ENCODE data around the gene PLCG2. TPM values are rescaled to one million over a fixed set of nuclear protein-coding genes. Genes with fewer than 3 reads are reported as not detected.

The PLCG2 gene
- total RNA-seq, 1 donor from 2014 or later: 14.2 TPM

DNA sequence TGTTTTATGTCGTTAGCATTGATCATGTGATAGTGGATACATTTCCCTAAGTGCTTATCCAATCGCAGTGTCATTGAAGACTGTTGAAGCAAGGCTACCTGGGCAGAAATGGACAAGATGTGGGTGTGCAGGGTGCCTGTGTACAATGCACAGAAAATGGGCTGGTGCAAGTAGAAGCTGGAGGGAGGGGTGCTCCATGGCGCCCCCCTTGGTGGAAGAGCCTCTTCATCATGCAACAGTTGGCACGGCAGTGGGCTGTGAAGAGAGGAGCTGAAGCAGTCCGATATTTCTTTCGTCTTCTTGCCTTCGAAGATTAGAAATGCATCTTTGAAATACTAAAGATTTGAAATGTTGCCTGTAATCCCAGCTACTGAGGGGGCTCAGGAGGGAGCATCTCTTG is 100.5 kb downstream of the PLCG2 start:
- no peaks in the 10 kb centered on the region for H3K27me3 ChIP-seq
- H3K4me3 ChIP-seq: no peak overlapping the region
- no peak for DNase-seq (ENCODE audit: extremely low spot score in 2 of 2)
- no peaks in the 10 kb centered on the region for H3K9me3 ChIP-seq
- intact Hi-C loops (cut with DNase I): no loop called here
- no peak overlapping the region for H3K27ac ChIP-seq
- H3K4me1 ChIP-seq: no peaks in the 10 kb centered on the region
- H3K36me3 ChIP-seq: no peaks in the 10 kb centered on the region
- TF ChIP-seq POLR2A (IDR thresholded peaks at IDR 0.05): no peak
- TF ChIP-seq, protein P1, sequence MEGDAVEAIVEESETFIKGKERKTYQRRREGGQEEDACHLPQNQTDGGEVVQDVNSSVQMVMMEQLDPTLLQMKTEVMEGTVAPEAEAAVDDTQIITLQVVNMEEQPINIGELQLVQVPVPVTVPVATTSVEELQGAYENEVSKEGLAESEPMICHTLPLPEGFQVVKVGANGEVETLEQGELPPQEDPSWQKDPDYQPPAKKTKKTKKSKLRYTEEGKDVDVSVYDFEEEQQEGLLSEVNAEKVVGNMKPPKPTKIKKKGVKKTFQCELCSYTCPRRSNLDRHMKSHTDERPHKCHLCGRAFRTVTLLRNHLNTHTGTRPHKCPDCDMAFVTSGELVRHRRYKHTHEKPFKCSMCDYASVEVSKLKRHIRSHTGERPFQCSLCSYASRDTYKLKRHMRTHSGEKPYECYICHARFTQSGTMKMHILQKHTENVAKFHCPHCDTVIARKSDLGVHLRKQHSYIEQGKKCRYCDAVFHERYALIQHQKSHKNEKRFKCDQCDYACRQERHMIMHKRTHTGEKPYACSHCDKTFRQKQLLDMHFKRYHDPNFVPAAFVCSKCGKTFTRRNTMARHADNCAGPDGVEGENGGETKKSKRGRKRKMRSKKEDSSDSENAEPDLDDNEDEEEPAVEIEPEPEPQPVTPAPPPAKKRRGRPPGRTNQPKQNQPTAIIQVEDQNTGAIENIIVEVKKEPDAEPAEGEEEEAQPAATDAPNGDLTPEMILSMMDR (IDR thresholded peaks at IDR 0.05): no peak
- no peak for TF ChIP-seq POLR2AphosphoS5 (IDR thresholded peaks at IDR 0.05; ENCODE audit: insufficient read depth in 1 of 2, low read depth in 1 of 2)

DNA sequence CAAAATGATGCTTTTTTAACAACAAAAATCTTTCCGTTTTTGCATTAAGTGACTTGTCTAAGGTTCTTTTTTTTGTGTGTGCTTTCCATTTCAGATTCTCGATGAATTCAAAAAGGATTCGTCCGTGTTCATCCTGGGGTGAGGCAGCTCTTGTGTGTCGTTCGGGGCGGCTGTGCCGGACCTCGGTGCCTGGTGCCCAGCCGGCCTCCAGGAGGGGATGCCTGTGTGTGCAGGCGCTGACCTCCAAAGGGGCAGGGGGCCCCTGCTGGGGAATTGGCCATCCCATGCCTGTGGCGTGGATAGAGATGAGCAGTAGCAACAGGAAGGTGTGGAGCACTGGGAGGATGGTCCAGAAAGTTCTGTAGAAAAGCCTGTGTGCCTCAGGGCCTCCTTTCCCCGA is 101.7 kb downstream of the PLCG2 start:
- no peaks in the 10 kb centered on the region for H3K36me3 ChIP-seq
- H3K27ac ChIP-seq: no peak overlapping the region
- intact Hi-C loops (cut with DNase I): no loop called here
- H3K4me3 ChIP-seq: no peak overlapping the region
- no peaks in the 10 kb centered on the region for H3K4me1 ChIP-seq
- TF ChIP-seq POLR2A (IDR thresholded peaks at IDR 0.05) (no peak), POLR2AphosphoS5 (IDR thresholded peaks at IDR 0.05; ENCODE audit: insufficient read depth in 1 of 2, low read depth in 1 of 2) (no peak)
- TF ChIP-seq, protein P1 (IDR thresholded peaks at IDR 0.05): no peak
- H3K9me3 ChIP-seq: no peaks in the 10 kb centered on the region
- DNase-seq (ENCODE audit: extremely low spot score in 2 of 2): no peak
- no peaks in the 10 kb centered on the region for H3K27me3 ChIP-seq

DNA sequence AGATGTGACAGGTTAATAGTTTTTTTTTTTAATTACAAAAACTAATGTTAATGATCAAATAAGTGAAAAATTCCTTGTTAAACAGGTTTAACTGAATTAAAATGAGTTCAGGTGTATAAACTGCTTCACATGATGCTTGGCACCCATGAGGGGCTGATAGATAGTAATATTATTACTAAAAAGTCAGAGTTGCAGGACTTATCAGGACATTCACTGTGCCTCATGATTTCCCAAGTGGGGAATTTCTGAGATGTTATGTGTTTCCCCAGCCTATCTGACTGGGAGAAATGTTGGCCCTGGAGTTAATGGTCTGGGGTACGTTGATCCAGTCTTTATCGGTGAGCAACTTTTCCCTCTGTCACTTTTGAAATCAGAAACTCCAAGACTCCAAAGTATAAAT is 102.1 kb downstream of the PLCG2 start:
- DNase-seq (ENCODE audit: extremely low spot score in 2 of 2): no peak
- no peak for TF ChIP-seq POLR2AphosphoS5 (IDR thresholded peaks at IDR 0.05; ENCODE audit: insufficient read depth in 1 of 2, low read depth in 1 of 2)
- TF ChIP-seq POLR2A (IDR thresholded peaks at IDR 0.05): no peak
- TF ChIP-seq, protein P1 (IDR thresholded peaks at IDR 0.05): no peak
- intact Hi-C loops (cut with DNase I): no loop called here

DNA sequence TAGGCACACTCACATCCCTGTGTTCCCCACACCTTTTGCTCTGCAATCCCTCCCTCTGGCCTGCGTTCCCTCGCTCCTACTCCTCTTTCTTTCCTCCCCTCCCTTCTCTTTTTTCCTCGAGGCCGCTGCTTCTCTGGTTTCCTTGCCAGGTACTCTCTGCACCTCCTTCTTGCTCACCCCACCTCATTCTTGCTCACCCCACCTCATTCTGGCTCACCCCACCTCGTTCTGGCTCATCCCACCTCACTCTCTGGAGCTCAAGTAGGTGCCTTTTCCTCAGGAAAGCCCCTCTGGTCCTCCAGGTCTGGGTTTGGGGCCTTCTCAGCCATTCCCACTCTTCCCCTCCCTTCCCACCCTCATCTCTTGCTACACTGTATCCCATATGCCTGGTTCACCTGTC is 103.5 kb downstream of the PLCG2 start:
- no peak overlapping the region for H3K4me3 ChIP-seq
- H3K9me3 ChIP-seq: no peaks in the 10 kb centered on the region
- intact Hi-C loops (cut with DNase I): no loop called here
- TF ChIP-seq, protein P1 (IDR thresholded peaks at IDR 0.05): no peak
- TF ChIP-seq POLR2A (IDR thresholded peaks at IDR 0.05) (no peak), POLR2AphosphoS5 (IDR thresholded peaks at IDR 0.05; ENCODE audit: insufficient read depth in 1 of 2, low read depth in 1 of 2) (no peak)
- no peak overlapping the region for H3K27ac ChIP-seq
- no peak for DNase-seq (ENCODE audit: extremely low spot score in 2 of 2)
- H3K27me3 ChIP-seq: no peaks in the 10 kb centered on the region
- H3K4me1 ChIP-seq: no peaks in the 10 kb centered on the region
- no peaks in the 10 kb centered on the region for H3K36me3 ChIP-seq

More for the DNA sequence above, 102.1 kb downstream of the PLCG2 start:
- Histone ChIP-seq H3K27me3 (no peaks in the 10 kb centered on the region), H3K4me3 (no peak overlapping the region), H3K4me1 (no peaks in the 10 kb centered on the region), H3K9me3 (no peaks in the 10 kb centered on the region), H3K27ac (no peak overlapping the region), H3K36me3 (no peaks in the 10 kb centered on the region)

DNA sequence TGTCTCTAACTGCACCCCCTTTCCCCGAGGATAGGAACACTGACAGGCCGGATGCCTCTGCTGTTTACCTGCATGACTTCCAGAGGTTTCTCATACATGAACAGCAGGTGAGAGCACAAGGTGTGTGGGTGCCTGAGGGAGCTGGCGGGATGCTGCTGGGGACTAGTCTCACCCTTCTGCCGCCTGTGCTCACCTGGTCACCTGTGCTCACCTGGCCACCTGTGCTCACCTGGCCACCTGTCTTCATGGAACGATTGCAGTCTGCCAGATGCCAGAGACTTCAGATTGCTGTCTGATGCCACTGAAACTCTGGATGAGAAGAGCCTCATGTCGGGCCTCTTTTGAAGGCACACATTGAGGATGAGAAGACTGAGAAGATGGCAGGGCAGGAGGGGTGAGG is 104.1 kb downstream of the PLCG2 start:
- DNase-seq (ENCODE audit: extremely low spot score in 2 of 2): no peak
- intact Hi-C loops (cut with DNase I): no loop called here
- no peak for TF ChIP-seq POLR2A (IDR thresholded peaks at IDR 0.05)
- TF ChIP-seq, protein P1 (IDR thresholded peaks at IDR 0.05): no peak
- Histone ChIP-seq H3K36me3 (no peaks in the 10 kb centered on the region), H3K27ac (no peak overlapping the region), H3K4me3 (no peak overlapping the region), H3K9me3 (no peaks in the 10 kb centered on the region), H3K27me3 (no peaks in the 10 kb centered on the region), H3K4me1 (no peaks in the 10 kb centered on the region)
